ENCODE measurements around the gene TMEM40. TPM values are rescaled to one million over a fixed set of nuclear protein-coding genes. Genes with fewer than 3 reads are reported as not detected.

The TMEM40 gene
- polyA plus RNA-seq, 1 of the 3 experiments (the other 2 are of a cell fraction): 0.05 TPM

DNA sequence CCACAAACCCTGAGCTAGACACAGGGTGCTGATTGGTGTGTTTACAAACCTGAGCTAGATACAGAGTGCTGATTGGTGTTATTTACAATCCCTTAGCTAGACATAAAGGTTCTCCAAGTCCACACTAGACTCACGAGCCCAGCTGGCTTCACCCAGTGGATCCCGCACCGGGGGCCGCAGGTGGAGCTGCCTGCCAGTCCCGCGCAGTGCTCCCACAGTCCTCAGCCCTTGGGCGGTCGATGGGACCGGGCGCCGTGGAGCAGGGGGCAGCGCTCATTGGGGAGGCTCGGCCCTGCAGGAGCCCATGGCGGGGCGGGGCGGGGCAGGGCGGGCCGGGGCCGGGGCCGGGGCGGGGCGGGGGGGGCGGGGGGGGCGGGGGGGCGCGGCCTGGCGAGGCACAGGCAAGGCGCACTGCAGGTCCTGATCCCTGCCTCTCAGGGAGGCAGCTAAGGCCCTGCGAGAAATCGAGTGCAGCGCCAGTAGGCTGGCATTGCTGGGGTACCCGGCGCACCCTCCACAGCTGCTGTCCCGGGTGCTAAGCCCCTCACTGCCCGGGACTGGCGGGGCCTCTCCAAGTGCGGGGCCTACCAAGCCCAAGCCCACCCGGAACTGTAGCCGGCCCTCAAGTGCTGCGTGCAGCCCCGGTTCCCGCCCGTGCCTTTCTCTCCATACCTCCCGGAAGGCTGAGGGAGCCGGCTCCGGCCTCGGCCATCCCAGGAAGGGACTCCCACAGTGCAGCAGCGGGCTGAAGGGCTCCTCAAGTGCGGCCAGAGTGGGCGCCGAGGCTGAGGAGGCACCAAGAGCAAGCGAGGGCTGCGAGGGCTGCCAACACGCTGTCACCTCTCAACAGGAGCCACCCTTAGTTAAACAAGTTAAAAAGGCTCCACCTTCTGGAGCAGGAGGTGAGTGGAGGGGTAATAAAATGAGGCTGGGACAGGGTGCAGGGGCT, 9.8 kb upstream of the TMEM40 start:
- TF ChIP-seq TCF12 (IDR thresholded peaks at IDR 0.05) (no peak), YY1 (IDR thresholded peaks at IDR 0.05; ENCODE audit: low read depth) (no peak), FOXJ3 (CRISPR knock-in tag; IDR thresholded peaks at IDR 0.05) (no peak), GATA2 (CRISPR knock-in tag; IDR thresholded peaks at IDR 0.05) (no peak), RCOR1 (IDR thresholded peaks at IDR 0.05; ENCODE audit: low read length) (no peak), POLR2AphosphoS5 (IDR thresholded peaks at IDR 0.05; ENCODE audit: low read depth, low read length) (no peak), MXI1 (IDR thresholded peaks at IDR 0.05; ENCODE audit: low read depth, low read length) (no peak), SMC3 (IDR thresholded peaks at IDR 0.05; ENCODE audit: low read depth, low read length) (no peak), JUND (IDR thresholded peaks at IDR 0.05) (no peak), FOXM1 (IDR thresholded peaks at IDR 0.05; ENCODE audit: low read depth) (no peak), TEAD4 (IDR thresholded peaks at IDR 0.05; ENCODE audit: borderline replicate concordance, insufficient read depth) (no peak)
- TF ChIP-seq, protein P1, sequence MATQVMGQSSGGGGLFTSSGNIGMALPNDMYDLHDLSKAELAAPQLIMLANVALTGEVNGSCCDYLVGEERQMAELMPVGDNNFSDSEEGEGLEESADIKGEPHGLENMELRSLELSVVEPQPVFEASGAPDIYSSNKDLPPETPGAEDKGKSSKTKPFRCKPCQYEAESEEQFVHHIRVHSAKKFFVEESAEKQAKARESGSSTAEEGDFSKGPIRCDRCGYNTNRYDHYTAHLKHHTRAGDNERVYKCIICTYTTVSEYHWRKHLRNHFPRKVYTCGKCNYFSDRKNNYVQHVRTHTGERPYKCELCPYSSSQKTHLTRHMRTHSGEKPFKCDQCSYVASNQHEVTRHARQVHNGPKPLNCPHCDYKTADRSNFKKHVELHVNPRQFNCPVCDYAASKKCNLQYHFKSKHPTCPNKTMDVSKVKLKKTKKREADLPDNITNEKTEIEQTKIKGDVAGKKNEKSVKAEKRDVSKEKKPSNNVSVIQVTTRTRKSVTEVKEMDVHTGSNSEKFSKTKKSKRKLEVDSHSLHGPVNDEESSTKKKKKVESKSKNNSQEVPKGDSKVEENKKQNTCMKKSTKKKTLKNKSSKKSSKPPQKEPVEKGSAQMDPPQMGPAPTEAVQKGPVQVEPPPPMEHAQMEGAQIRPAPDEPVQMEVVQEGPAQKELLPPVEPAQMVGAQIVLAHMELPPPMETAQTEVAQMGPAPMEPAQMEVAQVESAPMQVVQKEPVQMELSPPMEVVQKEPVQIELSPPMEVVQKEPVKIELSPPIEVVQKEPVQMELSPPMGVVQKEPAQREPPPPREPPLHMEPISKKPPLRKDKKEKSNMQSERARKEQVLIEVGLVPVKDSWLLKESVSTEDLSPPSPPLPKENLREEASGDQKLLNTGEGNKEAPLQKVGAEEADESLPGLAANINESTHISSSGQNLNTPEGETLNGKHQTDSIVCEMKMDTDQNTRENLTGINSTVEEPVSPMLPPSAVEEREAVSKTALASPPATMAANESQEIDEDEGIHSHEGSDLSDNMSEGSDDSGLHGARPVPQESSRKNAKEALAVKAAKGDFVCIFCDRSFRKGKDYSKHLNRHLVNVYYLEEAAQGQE (IDR thresholded peaks at IDR 0.05; ENCODE audit: low read depth, low read length): no peak
- TF ChIP-seq, protein P2, sequence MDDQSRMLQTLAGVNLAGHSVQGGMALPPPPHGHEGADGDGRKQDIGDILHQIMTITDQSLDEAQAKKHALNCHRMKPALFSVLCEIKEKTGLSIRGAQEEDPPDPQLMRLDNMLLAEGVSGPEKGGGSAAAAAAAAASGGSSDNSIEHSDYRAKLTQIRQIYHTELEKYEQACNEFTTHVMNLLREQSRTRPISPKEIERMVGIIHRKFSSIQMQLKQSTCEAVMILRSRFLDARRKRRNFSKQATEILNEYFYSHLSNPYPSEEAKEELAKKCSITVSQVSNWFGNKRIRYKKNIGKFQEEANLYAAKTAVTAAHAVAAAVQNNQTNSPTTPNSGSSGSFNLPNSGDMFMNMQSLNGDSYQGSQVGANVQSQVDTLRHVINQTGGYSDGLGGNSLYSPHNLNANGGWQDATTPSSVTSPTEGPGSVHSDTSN (IDR thresholded peaks at IDR 0.05): no peak
- TF ChIP-seq, protein P3, sequence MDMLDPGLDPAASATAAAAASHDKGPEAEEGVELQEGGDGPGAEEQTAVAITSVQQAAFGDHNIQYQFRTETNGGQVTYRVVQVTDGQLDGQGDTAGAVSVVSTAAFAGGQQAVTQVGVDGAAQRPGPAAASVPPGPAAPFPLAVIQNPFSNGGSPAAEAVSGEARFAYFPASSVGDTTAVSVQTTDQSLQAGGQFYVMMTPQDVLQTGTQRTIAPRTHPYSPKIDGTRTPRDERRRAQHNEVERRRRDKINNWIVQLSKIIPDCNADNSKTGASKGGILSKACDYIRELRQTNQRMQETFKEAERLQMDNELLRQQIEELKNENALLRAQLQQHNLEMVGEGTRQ (IDR thresholded peaks at IDR 0.05; ENCODE audit: borderline replicate concordance, low read depth, low read length): no peak
- TF ChIP-seq, protein P4, sequence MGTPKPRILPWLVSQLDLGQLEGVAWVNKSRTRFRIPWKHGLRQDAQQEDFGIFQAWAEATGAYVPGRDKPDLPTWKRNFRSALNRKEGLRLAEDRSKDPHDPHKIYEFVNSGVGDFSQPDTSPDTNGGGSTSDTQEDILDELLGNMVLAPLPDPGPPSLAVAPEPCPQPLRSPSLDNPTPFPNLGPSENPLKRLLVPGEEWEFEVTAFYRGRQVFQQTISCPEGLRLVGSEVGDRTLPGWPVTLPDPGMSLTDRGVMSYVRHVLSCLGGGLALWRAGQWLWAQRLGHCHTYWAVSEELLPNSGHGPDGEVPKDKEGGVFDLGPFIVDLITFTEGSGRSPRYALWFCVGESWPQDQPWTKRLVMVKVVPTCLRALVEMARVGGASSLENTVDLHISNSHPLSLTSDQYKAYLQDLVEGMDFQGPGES (IDR thresholded peaks at IDR 0.05; ENCODE audit: low read depth, low read length): no peak
- Histone ChIP-seq H2AFZ (ENCODE audit: low read depth) (no peak overlapping the region), H3F3A (replicated peaks; ENCODE audit: insufficient read depth) (no peaks in the 10 kb centered on the region), H3K27ac (ENCODE audit: low read depth in 2 of 2, low read length in 1 of 2) (no peak overlapping the region), H3K4me1 (ENCODE audit: control insufficient read depth in 1 of 2, insufficient read depth in 2 of 2, low read depth in 1 of 2, low read length in 1 of 2) (no peaks in the 10 kb centered on the region), H3K4me2 (no peak overlapping the region), H3K9me3 (no peaks in the 10 kb centered on the region), H3K4me3 (ENCODE audit: low read depth in 2 of 2, low read length in 1 of 2) (no peak overlapping the region), H3K79me2 (ENCODE audit: insufficient read depth) (no peaks in the 10 kb centered on the region), H3K9ac (no peak overlapping the region), H3K36me3 (replicated peaks in 1 of 2; ENCODE audit: control insufficient read depth in 1 of 2, insufficient read depth in 2 of 2, low read length in 1 of 2) (no peaks in the 10 kb centered on the region), H3K27me3 (ENCODE audit: insufficient read depth) (no peaks in the 10 kb centered on the region), H3K9me2 (no peaks in the 10 kb centered on the region), H4K20me1 (ENCODE audit: insufficient read depth) (no peaks in the 10 kb centered on the region)
- ChIA-PET POLR2A (no interaction called here), CTCF (no interaction called here)
- DNase-seq: no peak
- WGBS (ENCODE audit: low lambda C conversion rate): 80% methylated on average over 11 of the region's 54 CpGs

Measured in SK-N-SH (cell line).